ENCODE measurements around the gene TMEM43.

DNA sequence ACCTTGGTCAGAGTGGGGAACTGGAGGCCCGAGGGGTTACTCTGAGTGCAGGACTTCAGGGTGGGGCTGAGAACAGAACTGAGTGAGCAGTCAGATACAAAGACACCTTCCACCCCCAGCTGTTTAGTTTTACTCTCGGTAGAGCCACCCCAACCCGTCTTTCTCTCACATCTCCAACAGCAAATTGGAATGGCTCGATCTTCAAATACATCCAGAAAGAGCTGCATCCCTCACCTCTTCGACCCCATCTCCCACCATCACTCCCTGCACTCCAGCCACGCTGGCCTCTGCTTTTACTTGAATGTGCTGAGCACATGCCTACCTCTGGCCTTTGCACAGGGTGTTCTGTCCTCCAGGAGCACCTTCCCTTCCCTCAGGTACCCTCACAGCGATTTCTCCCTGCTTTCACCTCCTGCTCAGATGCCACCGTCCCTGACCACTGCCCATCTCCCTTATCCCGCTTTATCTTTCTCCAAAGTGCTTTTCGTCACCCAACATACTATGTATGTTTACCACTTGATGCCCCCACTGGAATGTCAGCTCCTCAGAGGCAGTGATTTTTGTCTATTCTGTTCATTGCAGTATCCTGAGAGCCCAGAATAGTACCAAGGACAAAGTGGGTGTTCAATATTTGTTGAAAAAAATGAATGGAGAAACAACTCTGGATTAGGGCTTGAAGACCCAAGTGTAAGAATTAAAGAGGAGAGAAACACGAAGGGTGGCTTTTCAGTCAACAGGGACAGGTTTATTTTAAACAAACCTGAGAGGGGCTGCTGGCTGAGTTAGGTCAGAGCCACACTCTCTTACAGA lies 4.5 kb upstream of the TMEM43 start:
- TF ChIP-seq POLR2A (IDR thresholded peaks at IDR 0.05; ENCODE audit: low read depth, low read length) = no peak
- no peak for TF ChIP-seq POU2F2 (IDR thresholded peaks at IDR 0.05; ENCODE audit: low read depth, low read length)
